ENCODE results near the gene SFXN1. TPM values are rescaled to one million over a fixed set of nuclear protein-coding genes. Genes with fewer than 3 reads are reported as not detected.

The SFXN1 gene
- total RNA-seq, 1 donor from 2014 or later = 49.9 TPM

DNA sequence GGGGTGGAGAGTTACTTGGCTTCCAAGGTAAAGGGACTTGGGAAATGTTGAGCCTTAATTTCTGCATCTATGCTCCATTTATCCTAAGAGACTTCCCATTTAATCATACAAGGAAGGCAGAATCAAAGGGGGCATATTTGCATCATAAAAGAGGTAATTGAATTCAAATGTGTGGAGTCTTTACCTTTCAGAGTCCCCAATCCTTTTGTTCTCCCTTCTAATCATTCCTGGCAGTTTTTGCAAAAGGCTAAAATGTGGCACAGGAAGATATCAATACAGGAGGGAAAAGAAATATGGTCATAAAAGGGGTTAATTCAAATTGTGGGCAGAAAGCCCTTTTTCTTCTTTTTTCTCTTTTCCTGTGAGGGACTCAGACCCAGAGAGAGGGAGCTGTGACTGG, 69.5 kb downstream of the SFXN1 start:
- TF ChIP-seq, protein P1, sequence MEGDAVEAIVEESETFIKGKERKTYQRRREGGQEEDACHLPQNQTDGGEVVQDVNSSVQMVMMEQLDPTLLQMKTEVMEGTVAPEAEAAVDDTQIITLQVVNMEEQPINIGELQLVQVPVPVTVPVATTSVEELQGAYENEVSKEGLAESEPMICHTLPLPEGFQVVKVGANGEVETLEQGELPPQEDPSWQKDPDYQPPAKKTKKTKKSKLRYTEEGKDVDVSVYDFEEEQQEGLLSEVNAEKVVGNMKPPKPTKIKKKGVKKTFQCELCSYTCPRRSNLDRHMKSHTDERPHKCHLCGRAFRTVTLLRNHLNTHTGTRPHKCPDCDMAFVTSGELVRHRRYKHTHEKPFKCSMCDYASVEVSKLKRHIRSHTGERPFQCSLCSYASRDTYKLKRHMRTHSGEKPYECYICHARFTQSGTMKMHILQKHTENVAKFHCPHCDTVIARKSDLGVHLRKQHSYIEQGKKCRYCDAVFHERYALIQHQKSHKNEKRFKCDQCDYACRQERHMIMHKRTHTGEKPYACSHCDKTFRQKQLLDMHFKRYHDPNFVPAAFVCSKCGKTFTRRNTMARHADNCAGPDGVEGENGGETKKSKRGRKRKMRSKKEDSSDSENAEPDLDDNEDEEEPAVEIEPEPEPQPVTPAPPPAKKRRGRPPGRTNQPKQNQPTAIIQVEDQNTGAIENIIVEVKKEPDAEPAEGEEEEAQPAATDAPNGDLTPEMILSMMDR (conservative IDR thresholded peaks at IDR 0.05; ENCODE audit: low read depth, low read length) = no peak
- no peak for DNase-seq (ENCODE audit: low read depth)
- no peak overlapping the region for H3K4me3 ChIP-seq (ENCODE audit: low read depth, low read length)

DNA sequence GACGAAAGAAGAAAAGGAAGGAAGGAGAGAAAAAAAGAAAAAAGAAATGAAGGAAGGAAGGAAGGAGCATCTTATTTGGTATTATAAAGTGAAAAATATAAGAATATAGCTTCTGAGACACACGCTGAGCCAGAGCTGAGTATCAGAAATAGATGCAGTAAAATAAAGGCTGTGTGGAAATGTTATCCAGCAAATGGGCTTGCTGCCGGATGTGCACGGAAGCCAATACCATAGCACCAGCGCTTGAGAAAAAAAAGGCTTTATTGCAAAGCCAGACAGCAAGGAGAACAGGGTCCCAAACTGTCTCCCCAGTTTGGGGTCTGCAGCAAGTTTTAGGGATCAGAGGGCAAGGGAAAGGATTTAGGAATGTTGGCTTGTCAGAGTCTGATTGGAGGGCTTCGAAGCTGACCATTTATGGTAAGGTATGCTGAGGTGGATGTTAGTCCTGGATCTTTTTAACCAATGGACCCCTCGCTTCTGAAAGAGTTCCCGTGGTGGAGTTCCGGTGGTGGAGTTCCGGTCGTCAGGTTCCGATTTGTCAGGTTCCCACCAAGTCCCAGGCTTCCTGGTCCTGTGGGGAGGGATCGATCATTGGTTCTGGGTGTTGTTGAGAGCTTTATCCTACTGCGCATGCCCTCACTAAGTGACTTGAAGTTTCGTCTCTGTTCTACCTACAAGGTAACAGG, 70.4 kb downstream of the SFXN1 start:
- TF ChIP-seq, protein P1 (conservative IDR thresholded peaks at IDR 0.05; ENCODE audit: low read depth, low read length) = no peak
- no peak overlapping the region for H3K4me3 ChIP-seq (ENCODE audit: low read depth, low read length)
- no peak for DNase-seq (ENCODE audit: low read depth)

- no peak overlapping the region for H3K4me3 ChIP-seq (ENCODE audit: low read depth, low read length)
- DNase-seq (ENCODE audit: low read depth) = no peak
- TF ChIP-seq, protein P1 (conservative IDR thresholded peaks at IDR 0.05; ENCODE audit: low read depth, low read length) = no peak
Observed at GRCh38 chr5:175550055-175550805, 71.9 kb downstream of the SFXN1 start.

DNA sequence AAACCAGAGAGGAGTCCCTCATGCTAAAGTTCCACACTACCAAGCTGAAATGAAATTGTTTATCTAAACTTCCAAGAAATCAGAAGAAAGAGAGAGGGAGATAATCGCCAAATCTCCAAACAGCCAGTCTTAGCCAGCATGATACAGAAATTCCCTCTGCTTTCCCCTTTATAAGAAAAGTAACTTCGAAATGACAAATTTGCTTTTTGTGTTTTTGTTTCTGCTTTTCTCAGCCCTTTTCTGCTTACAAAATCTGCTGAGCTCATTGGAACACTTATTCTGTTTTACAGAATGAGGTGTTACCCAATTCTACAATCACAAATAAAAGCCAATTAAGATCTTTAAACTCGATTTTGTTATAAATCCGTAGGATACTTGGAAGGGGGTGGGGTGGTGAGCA, 72.9 kb downstream of the SFXN1 start:
- TF ChIP-seq, protein P1 (conservative IDR thresholded peaks at IDR 0.05; ENCODE audit: low read depth, low read length) = no peak
- no peak for DNase-seq (ENCODE audit: low read depth)
- H3K4me3 ChIP-seq (ENCODE audit: low read depth, low read length) = no peak overlapping the region

DNA sequence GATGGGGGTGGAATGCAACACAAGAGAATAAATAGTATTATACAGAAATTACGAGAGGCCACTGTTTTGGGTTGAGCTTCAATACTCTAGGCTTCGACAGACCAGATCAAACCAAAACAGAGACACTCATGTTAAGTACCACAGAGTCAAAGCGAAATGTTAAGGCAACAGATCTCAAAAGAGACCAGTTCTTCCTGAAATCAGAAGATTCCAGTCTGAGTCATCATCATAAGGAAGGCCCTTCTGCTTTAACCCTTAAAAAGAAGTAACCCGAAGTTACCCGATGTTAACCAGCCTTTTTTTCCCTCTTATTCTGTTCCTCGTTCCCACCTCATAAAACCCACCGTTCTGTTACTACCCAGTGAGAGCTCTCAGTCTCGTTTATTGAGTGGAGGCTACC, 75.9 kb downstream of the SFXN1 start:
- H3K4me3 ChIP-seq (ENCODE audit: low read depth, low read length) = no peak overlapping the region
- TF ChIP-seq, protein P1 (conservative IDR thresholded peaks at IDR 0.05; ENCODE audit: low read depth, low read length) = no peak
- no peak for DNase-seq (ENCODE audit: low read depth)

- TF ChIP-seq, protein P1 (conservative IDR thresholded peaks at IDR 0.05; ENCODE audit: low read depth, low read length) = no peak
- no peak for DNase-seq (ENCODE audit: low read depth)
- H3K4me3 ChIP-seq (ENCODE audit: low read depth, low read length) = no peak overlapping the region
Observed at GRCh38 chr5:175555168-175555785, 76.9 kb downstream of the SFXN1 start.
